ENCODE data around the gene CBR1.
"Not testable (repeated sequence)": the region's sequence is repeated elsewhere in the genome, so short reads cannot be mapped to it uniquely, and the experiment has no call there.

The CBR1 gene

DNA sequence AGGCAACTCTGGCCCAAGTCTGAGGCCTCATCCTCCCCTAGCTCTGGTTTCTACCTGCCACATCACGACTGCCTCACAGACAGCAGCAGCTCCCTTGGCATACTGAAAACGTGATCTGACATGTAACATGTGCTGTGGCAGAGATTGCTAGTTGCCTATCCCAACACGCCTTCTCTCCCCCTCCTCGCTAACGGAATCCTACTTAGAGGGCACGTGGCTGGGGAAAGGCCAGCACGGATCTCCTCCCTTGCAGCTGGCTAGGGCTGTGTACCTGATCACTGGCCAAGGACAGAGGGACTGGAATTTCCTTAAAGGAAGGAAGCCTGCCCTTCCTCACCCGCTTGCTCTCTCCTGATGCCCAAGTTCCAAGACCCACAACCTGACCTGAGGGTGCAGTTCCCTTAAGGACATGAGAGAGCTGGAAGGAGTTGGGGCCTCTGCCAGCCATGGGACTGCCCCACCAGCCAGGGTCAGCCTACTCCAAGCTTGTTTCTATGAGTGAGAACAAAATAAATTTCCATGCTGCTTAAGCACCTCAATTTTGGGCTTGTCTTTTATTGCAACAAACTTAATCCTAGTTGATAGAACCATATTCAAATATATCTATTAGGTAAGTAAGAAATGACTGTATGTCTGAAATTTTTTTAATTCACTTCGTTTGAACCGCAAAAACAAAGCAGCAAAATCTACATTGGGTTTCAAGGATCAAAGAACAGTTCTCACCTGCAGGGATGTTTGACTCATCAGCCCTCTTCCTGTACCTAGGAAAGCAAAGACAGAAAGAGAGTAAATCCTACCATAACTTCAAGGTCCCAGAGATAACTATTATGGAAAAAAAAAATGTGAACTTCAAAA lies 16.7 kb upstream of the CBR1 start:
- no peak for DNase-seq

GRCh38 chr21:36053715-36054062 lies 16.1 kb upstream of the CBR1 start:
- no peak for DNase-seq

GRCh38 chr21:36055551-36055950 lies 14.3 kb upstream of the CBR1 start:
- DNase-seq: no peak

- DNase-seq: peak; percentile 28
Observed at GRCh38 chr21:36059823-36060158, 10.0 kb upstream of the CBR1 start.

- DNase-seq: peak; percentile 77
Observed at GRCh38 chr21:36060159-36060921, 9.5 kb upstream of the CBR1 start, which contains the start of gene SETD4. Gene SETD4, minus strand, starts transcription at chr21:36060526. Its CDS starts 1,638 bp downstream, at chr21:36058888.

GRCh38 chr21:36061445-36061844 lies 8.4 kb upstream of the CBR1 start:
- DNase-seq: no peak

DNA sequence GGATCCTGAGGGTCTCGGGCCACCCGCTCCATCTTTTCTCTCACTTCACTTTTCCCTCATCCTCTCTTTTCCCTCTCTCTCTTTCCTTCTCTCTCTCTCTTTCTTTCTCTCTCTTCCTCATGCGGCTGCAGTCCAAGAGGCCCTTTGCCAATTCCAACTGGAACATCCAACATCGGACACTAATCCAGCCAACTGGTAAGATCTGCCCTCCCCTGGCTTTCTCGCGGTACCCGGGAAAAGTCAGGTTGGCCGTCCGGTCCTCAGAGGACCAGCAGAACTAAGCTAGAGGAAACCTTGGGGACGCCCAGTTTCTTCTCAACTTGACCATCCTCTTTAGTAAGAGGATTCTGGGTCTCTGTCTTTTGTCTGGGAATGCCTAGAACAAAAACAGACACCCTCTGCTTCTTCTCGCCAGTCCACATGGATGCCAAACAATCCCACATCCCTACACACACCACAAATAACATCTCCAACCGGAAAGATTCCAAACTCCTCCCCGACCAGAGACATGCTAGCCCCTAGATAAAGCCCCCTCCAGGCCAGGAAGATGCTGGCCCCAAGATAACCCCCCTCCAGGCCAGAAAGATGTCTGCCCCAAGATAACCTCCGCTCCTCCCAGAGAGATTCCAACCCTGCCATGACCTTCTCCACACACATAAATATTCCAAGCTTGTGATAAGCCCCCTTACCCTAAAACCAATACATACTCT lies 6.3 kb upstream of the CBR1 start:
- no peak for DNase-seq

DNA sequence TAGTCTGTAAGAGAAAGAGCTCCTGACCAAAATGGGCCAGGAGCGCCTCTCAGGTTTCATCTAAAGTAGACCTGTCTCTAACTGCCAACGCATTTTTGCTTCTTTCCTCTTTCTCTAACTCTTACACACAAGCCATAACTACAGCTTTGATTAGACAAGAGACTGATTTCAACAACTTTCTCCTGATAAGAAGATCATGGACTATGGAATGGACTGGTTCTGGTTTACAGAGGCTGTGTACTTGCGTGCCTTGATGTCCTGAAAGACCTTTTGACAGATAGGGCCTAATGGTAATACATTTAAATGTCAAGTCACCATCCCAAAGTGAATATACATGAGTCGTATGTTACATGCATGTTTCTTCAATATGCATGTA lies 5.8 kb upstream of the CBR1 start:
- no peak for DNase-seq

- no peak for DNase-seq
Observed at GRCh38 chr21:36065497-36066036, 4.3 kb upstream of the CBR1 start.

- DNase-seq: no peak
Observed at GRCh38 chr21:36068748-36069398, 951 bp upstream of the CBR1 start.

DNA sequence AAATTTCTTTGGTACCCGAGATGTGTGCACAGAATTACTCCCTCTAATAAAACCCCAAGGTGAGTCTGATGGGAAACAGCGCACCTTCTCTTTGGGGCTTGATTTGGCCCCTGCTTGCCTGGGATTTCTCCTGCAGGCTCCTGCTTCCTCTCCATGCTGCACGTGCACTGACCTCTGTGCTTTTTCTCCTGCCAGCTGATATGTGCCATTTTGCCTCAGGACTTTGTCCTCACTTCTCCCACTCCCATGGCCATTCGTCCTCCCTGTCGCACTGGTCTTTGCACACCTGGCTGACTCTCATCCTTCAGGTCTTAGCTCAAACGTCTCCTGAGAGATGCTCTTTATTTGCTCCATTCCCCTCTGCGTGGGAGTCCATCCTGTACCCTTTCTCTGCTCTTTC lies 1.2 kb downstream of the CBR1 start:
- no peak for DNase-seq

DNA sequence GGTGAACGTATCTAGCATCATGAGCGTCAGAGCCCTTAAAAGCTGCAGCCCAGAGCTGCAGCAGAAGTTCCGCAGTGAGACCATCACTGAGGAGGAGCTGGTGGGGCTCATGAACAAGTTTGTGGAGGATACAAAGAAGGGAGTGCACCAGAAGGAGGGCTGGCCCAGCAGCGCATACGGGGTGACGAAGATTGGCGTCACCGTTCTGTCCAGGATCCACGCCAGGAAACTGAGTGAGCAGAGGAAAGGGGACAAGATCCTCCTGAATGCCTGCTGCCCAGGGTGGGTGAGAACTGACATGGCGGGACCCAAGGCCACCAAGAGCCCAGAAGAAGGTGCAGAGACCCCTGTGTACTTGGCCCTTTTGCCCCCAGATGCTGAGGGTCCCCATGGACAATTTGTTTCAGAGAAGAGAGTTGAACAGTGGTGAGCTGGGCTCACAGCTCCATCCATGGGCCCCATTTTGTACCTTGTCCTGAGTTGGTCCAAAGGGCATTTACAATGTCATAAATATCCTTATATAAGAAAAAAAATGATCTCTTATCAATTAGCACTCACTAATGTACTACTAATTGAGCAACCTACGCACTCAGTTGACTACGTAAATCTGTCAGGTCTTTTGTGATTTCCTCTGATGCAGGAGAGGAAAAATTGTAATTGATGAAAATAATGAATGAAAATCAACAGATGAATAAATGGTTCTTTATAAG lies 2.8 kb downstream of the CBR1 start:
- no peak for DNase-seq

DNA sequence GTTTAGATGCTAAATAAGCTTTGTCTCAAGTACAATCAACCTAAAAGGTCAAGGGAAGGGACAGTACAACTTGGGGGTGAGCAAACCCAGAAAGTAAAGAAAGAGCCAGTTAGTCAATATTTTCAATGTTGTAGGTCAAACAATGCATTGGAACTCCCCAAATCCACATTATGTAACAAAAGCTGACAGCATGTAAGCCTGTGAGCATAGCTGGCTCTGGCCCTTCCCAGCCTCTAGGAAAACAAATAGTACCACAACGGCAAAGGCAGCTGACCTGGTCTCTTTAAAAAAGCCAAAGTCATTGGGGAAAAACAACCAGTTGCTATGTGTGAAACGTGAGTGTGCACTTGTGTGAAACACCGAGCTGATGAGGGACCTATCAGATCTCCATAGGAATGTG lies 3.4 kb downstream of the CBR1 start:
- DNase-seq: no peak

GRCh38 chr21:36073911-36074310 lies 4.1 kb downstream of the CBR1 start:
- not testable (repeated sequence) for DNase-seq

GRCh38 chr21:36075171-36075570 lies 5.3 kb downstream of the CBR1 start:
- DNase-seq: no peak

GRCh38 chr21:36075953-36076352 lies 6.1 kb downstream of the CBR1 start:
- no peak for DNase-seq

DNA sequence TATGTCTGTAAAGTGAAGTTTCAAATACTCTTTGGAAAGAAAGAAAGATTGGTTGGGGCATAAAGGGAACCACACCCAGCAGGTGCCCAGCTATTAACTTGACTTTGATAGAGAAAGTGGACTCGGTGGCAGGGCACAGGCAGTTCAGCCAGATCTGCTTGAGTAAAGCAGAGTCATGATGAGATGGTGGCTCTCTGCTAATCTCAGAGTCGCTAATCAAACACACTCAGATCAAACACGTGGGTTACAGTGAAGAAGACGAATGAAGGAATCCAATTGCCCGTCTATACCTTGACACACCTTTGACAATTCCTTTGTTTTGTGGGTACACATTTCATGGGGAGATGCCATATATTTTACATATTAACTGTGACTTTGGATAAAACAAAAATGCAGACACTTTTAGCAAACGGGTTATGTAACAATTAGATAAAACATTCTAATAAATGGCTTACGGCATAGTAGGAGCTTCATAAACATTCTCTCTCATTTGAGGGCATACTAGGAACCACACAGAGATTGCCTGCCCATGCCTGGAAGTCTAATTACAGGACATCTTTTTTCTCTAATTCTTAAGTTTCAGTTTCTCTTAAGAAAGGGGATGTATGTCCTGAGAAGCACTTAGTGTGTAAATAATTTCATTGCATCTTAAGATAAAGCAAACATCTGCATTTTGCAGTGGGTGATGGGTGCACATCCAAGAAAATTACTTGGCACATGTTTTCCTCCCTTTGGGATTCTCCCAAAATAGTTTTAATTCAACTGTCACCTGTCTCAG lies 7.2 kb downstream of the CBR1 start:
- no peak for DNase-seq

- DNase-seq: no peak
Observed at GRCh38 chr21:36077758-36078157, 7.9 kb downstream of the CBR1 start.

DNA sequence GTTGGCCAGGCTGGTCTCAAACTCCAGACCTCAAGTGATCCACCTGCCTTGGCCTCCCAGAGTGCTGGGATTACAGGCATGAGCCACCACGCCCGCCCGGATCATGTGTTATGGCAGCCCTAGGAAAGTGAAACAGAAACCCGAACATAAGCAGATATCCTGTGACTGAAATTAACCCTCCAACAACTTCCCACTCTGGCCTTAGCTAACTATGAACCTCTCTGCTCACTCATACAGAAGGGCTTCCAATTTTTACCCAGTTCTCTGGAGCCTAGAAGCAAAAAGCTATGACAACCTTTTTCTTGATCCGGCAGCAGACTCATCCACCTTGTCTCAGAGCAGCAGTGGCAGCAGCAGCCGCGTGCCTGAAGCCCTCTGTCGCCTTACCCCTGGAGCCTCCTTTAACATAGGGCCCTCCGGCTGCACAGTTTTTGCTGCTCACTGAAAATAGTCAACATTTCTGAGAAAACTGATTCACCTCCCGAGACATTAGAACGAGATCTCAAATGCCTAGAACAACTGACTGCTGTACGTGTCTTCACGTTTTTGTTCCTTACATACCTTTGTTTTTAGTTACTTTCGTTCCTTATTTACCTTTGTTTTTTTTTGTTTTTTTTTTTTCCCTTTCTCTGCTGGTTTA lies 9.3 kb downstream of the CBR1 start:
- DNase-seq: no peak

- DNase-seq: no peak
Observed at GRCh38 chr21:36079671-36080070, 9.8 kb downstream of the CBR1 start.

DNA sequence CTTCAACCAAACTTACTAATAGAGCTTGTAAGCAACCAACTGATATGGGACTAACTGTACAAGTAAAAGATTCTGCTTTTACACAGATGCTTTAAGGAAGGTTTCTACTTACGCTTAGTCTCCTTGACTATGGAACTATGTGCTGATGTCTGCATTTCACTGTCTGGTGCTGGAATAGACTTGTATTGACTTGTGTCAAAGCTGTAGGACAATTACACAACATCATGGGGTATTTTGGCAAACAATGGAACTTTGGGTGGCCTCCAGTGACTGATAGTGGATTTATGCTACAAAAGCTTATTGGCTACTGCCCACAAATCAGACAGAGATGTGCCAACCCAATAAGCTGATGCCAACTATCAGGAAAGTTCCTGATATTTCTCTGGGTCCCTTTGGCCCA lies 10.6 kb downstream of the CBR1 start:
- no peak for DNase-seq

Data from 8988T (cell line).